Esophagus squamous epithelium (tissue), 5 donors: ENCODE measurements around the gene TLR3. TPM values are rescaled to one million over a fixed set of nuclear protein-coding genes. Genes with fewer than 3 reads are reported as not detected.
A peak's percentile ranks its signal among the peaks of the same experiment; 100 is the strongest.

ENCODE experiments used
- DNase-seq: peaks from one replicate; lab custom pipeline; 2025; lab: John Stamatoyannopoulos, UW
- H3K27ac ChIP-seq, 4 donors: fragments of 200-600 bp; sonication (generic); one replicate each; pipeline ENCODE4 v1.5.1; 2016 to 2019; ENCODE audit warnings: mild to moderate bottlenecking in 1 of 4
- H3K27me3 ChIP-seq, 4 donors: fragments of 200-600 bp; sonication (generic); 1 replicate in 3 of 4; 2 replicates in 1 of 4; pipeline versions ENCODE4 v1.5.1 to v1.6.0; 2017 to 2021; ENCODE audit warnings: antibody characterized with exemption in 1 of 4
- H3K36me3 ChIP-seq, 3 donors: fragments of 200-600 bp; sonication (generic); one replicate each; pipeline ENCODE4 v1.5.1; 2016 to 2019
- H3K4me1 ChIP-seq, 3 donors: fragments of 200-600 bp; sonication (generic); one replicate each; pipeline ENCODE4 v1.5.1; 2017 to 2019
- H3K4me3 ChIP-seq, 4 donors: fragments of 200-600 bp; sonication (generic); 1 replicate in 3 of 4; 2 replicates in 1 of 4; pipeline ENCODE4 v1.5.1; 2016 to 2019; ENCODE audit warnings: mild to moderate bottlenecking in 2 of 4, moderate library complexity in 1 of 4
- H3K9me3 ChIP-seq, 3 donors: fragments of 200-600 bp; sonication (generic); one replicate each; pipeline ENCODE4 v1.5.1; 2016 to 2019
- CTCF ChIP-seq, 6 experiments: fragments of 450-650 bp in 4 of 6; fragments of 200-600 bp in 2 of 6; sonication (generic) in 2 of 6; IDR thresholded peaks; one replicate each; pipeline ENCODE4 v1.5.1; 2016 to 2019; ENCODE audit warnings: antibody characterized with exemption in 6 of 6, mild to moderate bottlenecking in 4 of 6, moderate library complexity in 4 of 6
- POLR2A ChIP-seq, 4 donors: fragments of 450-650 bp; IDR thresholded peaks; one replicate each; pipeline ENCODE4 v1.6.1; 2017; ENCODE audit warnings: antibody characterized with exemption in 4 of 4, mild to moderate bottlenecking in 4 of 4, moderate library complexity in 3 of 4
- WGBS, 2 donors: methylation state at CpG; one replicate each; pipeline ENCODE4 v1.1.5; 2018; 5-methylcytosine and 5-hydroxymethylcytosine counted together
- intact Hi-C: fragments of 100-400 bp; cut with DNase I; formaldehyde crosslinking; loops from one replicate; pipeline ENCODE4 v1.15.0; 2022
- total RNA-seq, 4 donors: library from RNA; depleted of rRNA; stranded (reverse); fragments of >200 nt; gene quantifications; one replicate each; pipeline ENCODE4 v1.1.0, GENCODE V29; 2016
- donor health status: DM: yes; HTN: yes; CAD: no.

The TLR3 gene
- total RNA-seq: 10 to 100 TPM in 1 of 4 donors, 1 to 10 TPM in 3; 2.8 to 11.6 (median 5.8) TPM

GRCh38 chr4:186068581-186069348 is at the start of gene TLR3:
TSS of gene TLR3 (plus strand) at chr4:186069156. CDS start at chr4:186076620, 7,464 bp downstream.
- Histone ChIP-seq H3K4me1 (peaks cover 0 to 32% (median 9%) of the 10 kb centered on the region in 3 donors), H3K27ac (peak within 1 kb of the TSS; percentile 57 to 88 (median 76)), H3K4me3 (peak within 1 kb of the TSS; percentile 34 to 67 (median 56)), H3K27me3 (no peaks in the 10 kb centered on the region), H3K9me3 (no peaks in the 10 kb centered on the region), H3K36me3 (no peaks in the 10 kb centered on the region)
- no peak for DNase-seq
- TF ChIP-seq POLR2A (IDR thresholded peaks at IDR 0.05): no peak
- TF ChIP-seq CTCF (IDR thresholded peaks at IDR 0.05): no peak
- WGBS, 2 donors: 3 to 6% methylated on average over 12 of the region's 12 CpGs
- intact Hi-C loops: loop anchor here (5.0 kb wide), 1 partner anchor 69 kb away; no protein-coding TSS in a partner anchor

GRCh38 chr4:186019269-186019668 is 49.7 kb upstream of the TLR3 start:
- Histone ChIP-seq H3K4me3 (no peak overlapping the region), H3K27me3 (no peaks in the 10 kb centered on the region), H3K36me3 (no peaks in the 10 kb centered on the region), H3K27ac (no peak overlapping the region), H3K9me3 (no peaks in the 10 kb centered on the region), H3K4me1 (peaks cover 0 to 5% (median 0%) of the 10 kb centered on the region in 3 donors)
- intact Hi-C loops: no loop called here
- TF ChIP-seq CTCF (IDR thresholded peaks at IDR 0.05): no peak
- no peak for TF ChIP-seq POLR2A (IDR thresholded peaks at IDR 0.05)
- DNase-seq: no peak

- intact Hi-C loops: no loop called here
- no peaks in the 10 kb centered on the region for H3K27me3 ChIP-seq
- H3K4me1 ChIP-seq: peaks cover 0 to 6% (median 0%) of the 10 kb centered on the region in 3 donors
- WGBS, 2 donors: 90 to 95% methylated on average over 12 to 17 of the region's 17 CpGs
- H3K9me3 ChIP-seq: no peaks in the 10 kb centered on the region
- H3K27ac ChIP-seq: no peak overlapping the region
- no peak for TF ChIP-seq CTCF (IDR thresholded peaks at IDR 0.05)
- no peak for TF ChIP-seq POLR2A (IDR thresholded peaks at IDR 0.05)
- H3K36me3 ChIP-seq: no peaks in the 10 kb centered on the region
- no peak for DNase-seq
- no peak overlapping the region for H3K4me3 ChIP-seq
These were observed 48.7 kb upstream of the TLR3 start for GRCh38 chr4:186020106-186020792.

GRCh38 chr4:186020793-186021407 is 48.1 kb upstream of the TLR3 start:
- intact Hi-C loops: no loop called here
- no peak overlapping the region for H3K4me3 ChIP-seq

More at GRCh38 chr4:186020793-186021407, 48.1 kb upstream of the TLR3 start:
- Histone ChIP-seq H3K27me3 (no peaks in the 10 kb centered on the region), H3K4me1 (peaks cover 0 to 11% (median 0%) of the 10 kb centered on the region in 3 donors), H3K36me3 (no peaks in the 10 kb centered on the region), H3K27ac (no peak overlapping the region), H3K9me3 (no peaks in the 10 kb centered on the region)
- no peak for DNase-seq
- TF ChIP-seq CTCF (IDR thresholded peaks at IDR 0.05) (no peak), POLR2A (IDR thresholded peaks at IDR 0.05) (no peak)
- 81 to 82% methylated on average over 15 of the region's 15 CpGs for WGBS, 2 donors
